ENCODE measurements around the gene MED12.

MED12 gene

DNA sequence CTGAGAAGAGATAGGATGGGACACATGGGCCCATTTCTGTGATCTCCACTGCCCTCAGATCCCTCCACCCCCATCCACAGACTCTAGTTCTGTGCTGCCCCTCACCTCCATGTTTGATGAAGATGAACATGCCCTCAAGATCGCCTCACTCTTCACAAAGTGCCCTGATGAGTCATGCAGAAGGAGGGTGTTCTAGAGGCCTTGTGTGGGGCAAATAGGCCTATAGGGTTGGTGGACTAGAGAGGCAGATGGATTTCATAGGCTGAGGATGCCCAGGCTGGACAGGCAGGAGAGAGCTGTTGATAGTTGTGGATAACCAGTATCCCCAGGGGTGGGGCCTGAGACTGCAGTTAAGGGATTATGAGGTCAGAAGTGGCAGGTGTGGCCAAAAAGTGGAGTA, 12.0 kb upstream of the MED12 start, which contains the start of gene CXorf65:
Gene CXorf65 (minus strand): TSS at position 314 of the 400 bp plus-strand sequence. CDS start 184 bp downstream, at position 130.
- H3K4me2 ChIP-seq (ENCODE audit: low read depth, low read length, poor library complexity, severe bottlenecking), result peak within 1 kb of the TSS; percentile 100
- peaks cover 74% of the 10 kb centered on the region for H3K79me2 ChIP-seq (ENCODE audit: insufficient read depth, low read length)

GRCh38 chrX:71107245-71107644, 11.2 kb upstream of the MED12 start:
- H3K27me3 ChIP-seq (ENCODE audit: insufficient read depth, low read length, poor library complexity, severe bottlenecking), result no peaks in the 10 kb centered on the region

More for the DNA sequence above, 12.0 kb upstream of the MED12 start, which contains the start of gene CXorf65:
- TF ChIP-seq CTCF (conservative IDR thresholded peaks at IDR 0.05; ENCODE audit: low read length) (no peak), EZH2phosphoT487 (IDR thresholded peaks at IDR 0.05; ENCODE audit: borderline replicate concordance) (no peak)
- no peaks in the 10 kb centered on the region for H3K27me3 ChIP-seq (ENCODE audit: insufficient read depth, low read length, poor library complexity, severe bottlenecking)
- H3K36me3 ChIP-seq (ENCODE audit: insufficient read depth, low read length), result no peaks in the 10 kb centered on the region
- H3K4me3 ChIP-seq (ENCODE audit: low read length, poor library complexity, severe bottlenecking), result peak within 1 kb of the TSS; percentile 96
- H3K9me3 ChIP-seq (ENCODE audit: insufficient read depth, low read depth, low read length), result no peaks in the 10 kb centered on the region
- H3F3A ChIP-seq (ENCODE audit: low read depth), result peaks cover 11% of the 10 kb centered on the region
- H3K4me1 ChIP-seq (ENCODE audit: insufficient read depth, low read length, poor library complexity, severe bottlenecking), result peaks cover 53% of the 10 kb centered on the region
- H3K9me2 ChIP-seq (replicated peaks; ENCODE audit: low read depth, low read length), result no peaks in the 10 kb centered on the region
- H3K9ac ChIP-seq (ENCODE audit: low read depth, low read length, poor library complexity, severe bottlenecking), result peak within 1 kb of the TSS; percentile 100
- no peak within 1 kb of the TSS for H2AFZ ChIP-seq (ENCODE audit: low read length)
- no peaks in the 10 kb centered on the region for H4K20me1 ChIP-seq (ENCODE audit: insufficient read depth, low read length, poor library complexity, severe bottlenecking)

DNA sequence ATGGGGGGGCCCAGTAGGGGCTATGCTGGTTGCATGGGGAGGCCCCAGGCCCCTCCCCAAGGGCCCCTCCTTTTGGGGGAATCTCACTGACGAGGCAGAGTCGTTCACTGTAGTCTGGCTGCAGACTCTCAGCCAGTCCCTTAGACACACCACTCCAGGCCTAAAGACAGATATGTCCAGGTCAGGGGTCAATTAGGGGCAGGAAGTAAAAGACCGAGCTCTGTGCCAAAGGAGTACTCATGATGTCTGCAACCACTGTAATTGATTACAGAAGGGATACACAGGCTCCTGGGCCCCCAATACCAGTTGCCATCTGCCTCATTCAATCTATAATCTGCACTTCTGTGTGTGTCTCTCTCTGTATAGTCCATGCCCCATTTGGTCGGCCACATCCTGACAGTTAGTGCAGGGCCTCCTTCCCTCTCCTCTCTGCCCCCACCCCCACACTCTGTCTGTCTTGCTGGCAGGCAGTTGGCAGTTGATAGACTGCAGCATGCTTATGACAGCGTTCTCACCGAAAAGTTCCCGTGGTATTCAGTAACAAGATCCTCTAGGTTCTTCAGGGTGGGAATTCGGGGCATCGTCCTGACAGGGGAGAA, 10.5 kb upstream of the MED12 start:
- Histone ChIP-seq H3K79me2 (ENCODE audit: insufficient read depth, low read length) (peaks cover 73% of the 10 kb centered on the region), H3K4me1 (ENCODE audit: insufficient read depth, low read length, poor library complexity, severe bottlenecking) (peaks cover 49% of the 10 kb centered on the region), H3K9me2 (replicated peaks; ENCODE audit: low read depth, low read length) (no peaks in the 10 kb centered on the region), H3K4me3 (ENCODE audit: low read length, poor library complexity, severe bottlenecking) (peak overlapping the region; percentile 96), H2AFZ (ENCODE audit: low read length) (no peak overlapping the region), H4K20me1 (ENCODE audit: insufficient read depth, low read length, poor library complexity, severe bottlenecking) (no peaks in the 10 kb centered on the region), H3F3A (ENCODE audit: low read depth) (peaks cover 11% of the 10 kb centered on the region), H3K9ac (ENCODE audit: low read depth, low read length, poor library complexity, severe bottlenecking) (peak overlapping the region; percentile 100), H3K36me3 (ENCODE audit: insufficient read depth, low read length) (no peaks in the 10 kb centered on the region), H3K4me2 (ENCODE audit: low read depth, low read length, poor library complexity, severe bottlenecking) (peak overlapping the region; percentile 100), H3K9me3 (ENCODE audit: insufficient read depth, low read depth, low read length) (no peaks in the 10 kb centered on the region), H3K27me3 (ENCODE audit: insufficient read depth, low read length, poor library complexity, severe bottlenecking) (no peaks in the 10 kb centered on the region)
- TF ChIP-seq CTCF (conservative IDR thresholded peaks at IDR 0.05; ENCODE audit: low read length), result no peak
- no peak for TF ChIP-seq EZH2phosphoT487 (IDR thresholded peaks at IDR 0.05; ENCODE audit: borderline replicate concordance)

More at GRCh38 chrX:71107245-71107644, 11.2 kb upstream of the MED12 start:
- H3K9me3 ChIP-seq (ENCODE audit: insufficient read depth, low read depth, low read length), result no peaks in the 10 kb centered on the region
- peak overlapping the region; percentile 100 for H3K4me2 ChIP-seq (ENCODE audit: low read depth, low read length, poor library complexity, severe bottlenecking)
- H2AFZ ChIP-seq (ENCODE audit: low read length), result no peak overlapping the region
- H3K4me1 ChIP-seq (ENCODE audit: insufficient read depth, low read length, poor library complexity, severe bottlenecking), result peaks cover 49% of the 10 kb centered on the region
- H3K36me3 ChIP-seq (ENCODE audit: insufficient read depth, low read length), result no peaks in the 10 kb centered on the region
- peak overlapping the region; percentile 100 for H3K9ac ChIP-seq (ENCODE audit: low read depth, low read length, poor library complexity, severe bottlenecking)
- H3K4me3 ChIP-seq (ENCODE audit: low read length, poor library complexity, severe bottlenecking), result peak overlapping the region; percentile 96
- TF ChIP-seq EZH2phosphoT487 (IDR thresholded peaks at IDR 0.05; ENCODE audit: borderline replicate concordance) (no peak), CTCF (conservative IDR thresholded peaks at IDR 0.05; ENCODE audit: low read length) (no peak)
- peaks cover 12% of the 10 kb centered on the region for H3F3A ChIP-seq (ENCODE audit: low read depth)
- peaks cover 73% of the 10 kb centered on the region for H3K79me2 ChIP-seq (ENCODE audit: insufficient read depth, low read length)
- H4K20me1 ChIP-seq (ENCODE audit: insufficient read depth, low read length, poor library complexity, severe bottlenecking), result no peaks in the 10 kb centered on the region
- H3K9me2 ChIP-seq (replicated peaks; ENCODE audit: low read depth, low read length), result no peaks in the 10 kb centered on the region

Data from Loucy (cell line).